NCI-H1092 (cell line): ENCODE measurements around the gene ATP10B.

Experiments
- DNase-seq: peaks from one replicate; lab custom pipeline; 2025; lab: John Stamatoyannopoulos, UW

Gene ATP10B

GRCh38 chr5:160692271-160692670, 159.7 kb downstream of the ATP10B start:
- DNase-seq: no peak

GRCh38 chr5:160685695-160686094, 166.3 kb downstream of the ATP10B start:
- DNase-seq: no peak

- DNase-seq: no peak
Observed at GRCh38 chr5:160685219-160685618, 166.8 kb downstream of the ATP10B start.

GRCh38 chr5:160679567-160680309, 172.3 kb downstream of the ATP10B start:
- DNase-seq: no peak

- no peak for DNase-seq
Observed at GRCh38 chr5:160675988-160676387, 176.0 kb downstream of the ATP10B start.

GRCh38 chr5:160674901-160675300, 177.1 kb downstream of the ATP10B start:
- DNase-seq: no peak

- DNase-seq: no peak
Observed at GRCh38 chr5:160672521-160672920, 179.5 kb downstream of the ATP10B start.

GRCh38 chr5:160668356-160668755, 183.7 kb downstream of the ATP10B start:
- no peak for DNase-seq

- DNase-seq: no peak
Observed at GRCh38 chr5:160667160-160667559, 184.9 kb downstream of the ATP10B start.

- DNase-seq: no peak
Observed at GRCh38 chr5:160665460-160665859, 186.6 kb downstream of the ATP10B start.

- no peak for DNase-seq
Observed at GRCh38 chr5:160660132-160660531, 191.9 kb downstream of the ATP10B start.

- no peak for DNase-seq
Observed at GRCh38 chr5:160657622-160658458, 194.2 kb downstream of the ATP10B start.

GRCh38 chr5:160657068-160657507, 194.9 kb downstream of the ATP10B start:
- DNase-seq: no peak

GRCh38 chr5:160655717-160656116, 196.3 kb downstream of the ATP10B start:
- no peak for DNase-seq

- peak; percentile 82 for DNase-seq
Observed at GRCh38 chr5:160651692-160652645, 200.0 kb downstream of the ATP10B start.

GRCh38 chr5:160649304-160649703, 202.7 kb downstream of the ATP10B start:
- no peak for DNase-seq

GRCh38 chr5:160646033-160646432, 206.0 kb downstream of the ATP10B start:
- no peak for DNase-seq

- no peak for DNase-seq
Observed at GRCh38 chr5:160643616-160644240, 208.3 kb downstream of the ATP10B start.

- no peak for DNase-seq
Observed at GRCh38 chr5:160641405-160641804, 210.6 kb downstream of the ATP10B start.

- DNase-seq: no peak
Observed at GRCh38 chr5:160640406-160640805, 211.6 kb downstream of the ATP10B start.

- DNase-seq: no peak
Observed at GRCh38 chr5:160638161-160638742, 213.8 kb downstream of the ATP10B start.
